Breast epithelium (tissue), 4 donors: ENCODE data around the gene POU4F2. TPM values are rescaled to one million over a fixed set of nuclear protein-coding genes. Genes with fewer than 3 reads are reported as not detected.

ENCODE experiments used
- DNase-seq, 2 donors: peaks; one replicate each; pipeline ENCODE4 v3.0.0-alpha.2; 2019; ENCODE audit warnings: low spot score in 2 of 2
- H3K27ac ChIP-seq, 2 donors: fragments of 200-600 bp; sonication (generic) in 1 of 2; one replicate each; pipeline ENCODE4 v1.5.1; 2016 to 2019; ENCODE audit warnings: mild to moderate bottlenecking in 1 of 2
- H3K27me3 ChIP-seq, 2 donors: fragments of 200-600 bp; sonication (generic) in 1 of 2; one replicate each; pipeline versions ENCODE4 v1.5.1 to v1.6.0; 2017 to 2019; ENCODE audit warnings: control low read depth in 1 of 2, mild to moderate bottlenecking in 1 of 2
- H3K36me3 ChIP-seq: fragments of 200-600 bp; one replicate; pipeline ENCODE4 v1.5.1; 2019
- H3K4me1 ChIP-seq, 2 donors: fragments of 200-600 bp; sonication (generic); one replicate each; pipeline ENCODE4 v1.5.1; 2016 to 2019; ENCODE audit warnings: control low read depth in 1 of 2
- H3K4me3 ChIP-seq, 3 donors: fragments of 200-600 bp; sonication (generic); 1 replicate in 2 of 3; 2 replicates in 1 of 3; pipeline ENCODE4 v1.5.1; 2016 to 2019; ENCODE audit warnings: mild to moderate bottlenecking in 3 of 3, moderate library complexity in 2 of 3
- H3K9me3 ChIP-seq, 2 donors: fragments of 200-600 bp; sonication (generic) in 1 of 2; one replicate each; pipeline ENCODE4 v1.5.1; 2016 to 2019; ENCODE audit warnings: control low read depth in 1 of 2
- POLR2A ChIP-seq: fragments of 450-650 bp; IDR thresholded peaks from one replicate; pipeline ENCODE4 v1.6.1; 2016; ENCODE audit warnings: antibody characterized with exemption, mild to moderate bottlenecking, moderate library complexity
- POLR2AphosphoS5 ChIP-seq, 3 donors: sonication (generic); formaldehyde crosslinking; IDR thresholded peaks; one replicate each; pipeline ENCODE4 v1.6.1; 2017; ENCODE audit warnings: antibody characterized with exemption in 3 of 3
- intact Hi-C: fragments of 100-400 bp; cut with DNase I; formaldehyde crosslinking; loops from one replicate; pipeline ENCODE4 v1.15.1; 2023; ENCODE audit warnings: low total_unique reads
- total RNA-seq, 3 donors: library from RNA; depleted of rRNA; stranded (reverse); fragments of >200 nt; gene quantifications; one replicate each; pipeline ENCODE4 v1.1.0, GENCODE V29; 2016
- TF ChIP-seq, protein P1 (sequence below), 3 donors: fragments of 450-650 bp; IDR thresholded peaks; one replicate each; pipeline ENCODE4 v1.5.1; 2016 to 2017; ENCODE audit warnings: antibody characterized with exemption in 3 of 3, mild to moderate bottlenecking in 3 of 3, moderate library complexity in 3 of 3

POU4F2 gene, protein sequence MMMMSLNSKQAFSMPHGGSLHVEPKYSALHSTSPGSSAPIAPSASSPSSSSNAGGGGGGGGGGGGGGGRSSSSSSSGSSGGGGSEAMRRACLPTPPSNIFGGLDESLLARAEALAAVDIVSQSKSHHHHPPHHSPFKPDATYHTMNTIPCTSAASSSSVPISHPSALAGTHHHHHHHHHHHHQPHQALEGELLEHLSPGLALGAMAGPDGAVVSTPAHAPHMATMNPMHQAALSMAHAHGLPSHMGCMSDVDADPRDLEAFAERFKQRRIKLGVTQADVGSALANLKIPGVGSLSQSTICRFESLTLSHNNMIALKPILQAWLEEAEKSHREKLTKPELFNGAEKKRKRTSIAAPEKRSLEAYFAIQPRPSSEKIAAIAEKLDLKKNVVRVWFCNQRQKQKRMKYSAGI
- not detected for total RNA-seq

DNA sequence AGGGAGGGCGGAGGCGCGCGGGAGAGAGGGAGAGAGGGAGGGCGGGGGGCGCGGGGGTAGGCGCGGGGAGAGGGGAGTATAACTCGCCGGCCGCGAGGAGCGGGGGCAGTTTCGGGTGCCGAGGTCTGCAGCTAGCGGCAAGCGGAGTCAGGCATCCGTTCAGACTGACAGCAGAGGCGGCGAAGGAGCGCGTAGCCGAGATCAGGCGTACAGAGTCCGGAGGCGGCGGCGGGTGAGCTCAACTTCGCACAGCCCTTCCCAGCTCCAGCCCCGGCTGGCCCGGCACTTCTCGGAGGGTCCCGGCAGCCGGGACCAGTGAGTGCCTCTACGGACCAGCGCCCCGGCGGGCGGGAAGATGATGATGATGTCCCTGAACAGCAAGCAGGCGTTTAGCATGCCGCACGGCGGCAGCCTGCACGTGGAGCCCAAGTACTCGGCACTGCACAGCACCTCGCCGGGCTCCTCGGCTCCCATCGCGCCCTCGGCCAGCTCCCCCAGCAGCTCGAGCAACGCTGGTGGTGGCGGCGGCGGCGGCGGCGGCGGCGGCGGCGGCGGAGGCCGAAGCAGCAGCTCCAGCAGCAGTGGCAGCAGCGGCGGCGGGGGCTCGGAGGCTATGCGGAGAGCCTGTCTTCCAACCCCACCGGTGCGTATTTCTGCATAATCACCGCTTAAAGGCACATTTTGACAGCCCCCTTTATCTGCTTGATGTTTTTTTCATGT, at the start of gene POU4F2:
POU4F2 (plus strand) TSS at position 108 of the 720 bp plus-strand sequence; CDS start at position 356, 248 bp downstream.
- Histone ChIP-seq H3K4me1 (no peaks in the 10 kb centered on the region), H3K36me3 (no peaks in the 10 kb centered on the region), H3K4me3 (peak within 1 kb of the TSS in 2 of 3 donors; percentile 9 to 55), H3K9me3 (no peaks in the 10 kb centered on the region), H3K27me3 (peaks cover 20 to 95% of the 10 kb centered on the region in 2 donors), H3K27ac (no peak within 1 kb of the TSS)
- intact Hi-C loops, result no loop called here
- TF ChIP-seq POLR2A (no peak), POLR2AphosphoS5 (IDR thresholded peaks at IDR 0.05) (no peak)
- TF ChIP-seq, protein P1, sequence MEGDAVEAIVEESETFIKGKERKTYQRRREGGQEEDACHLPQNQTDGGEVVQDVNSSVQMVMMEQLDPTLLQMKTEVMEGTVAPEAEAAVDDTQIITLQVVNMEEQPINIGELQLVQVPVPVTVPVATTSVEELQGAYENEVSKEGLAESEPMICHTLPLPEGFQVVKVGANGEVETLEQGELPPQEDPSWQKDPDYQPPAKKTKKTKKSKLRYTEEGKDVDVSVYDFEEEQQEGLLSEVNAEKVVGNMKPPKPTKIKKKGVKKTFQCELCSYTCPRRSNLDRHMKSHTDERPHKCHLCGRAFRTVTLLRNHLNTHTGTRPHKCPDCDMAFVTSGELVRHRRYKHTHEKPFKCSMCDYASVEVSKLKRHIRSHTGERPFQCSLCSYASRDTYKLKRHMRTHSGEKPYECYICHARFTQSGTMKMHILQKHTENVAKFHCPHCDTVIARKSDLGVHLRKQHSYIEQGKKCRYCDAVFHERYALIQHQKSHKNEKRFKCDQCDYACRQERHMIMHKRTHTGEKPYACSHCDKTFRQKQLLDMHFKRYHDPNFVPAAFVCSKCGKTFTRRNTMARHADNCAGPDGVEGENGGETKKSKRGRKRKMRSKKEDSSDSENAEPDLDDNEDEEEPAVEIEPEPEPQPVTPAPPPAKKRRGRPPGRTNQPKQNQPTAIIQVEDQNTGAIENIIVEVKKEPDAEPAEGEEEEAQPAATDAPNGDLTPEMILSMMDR (IDR thresholded peaks at IDR 0.05), result no peak
- DNase-seq, result no peak

DNA sequence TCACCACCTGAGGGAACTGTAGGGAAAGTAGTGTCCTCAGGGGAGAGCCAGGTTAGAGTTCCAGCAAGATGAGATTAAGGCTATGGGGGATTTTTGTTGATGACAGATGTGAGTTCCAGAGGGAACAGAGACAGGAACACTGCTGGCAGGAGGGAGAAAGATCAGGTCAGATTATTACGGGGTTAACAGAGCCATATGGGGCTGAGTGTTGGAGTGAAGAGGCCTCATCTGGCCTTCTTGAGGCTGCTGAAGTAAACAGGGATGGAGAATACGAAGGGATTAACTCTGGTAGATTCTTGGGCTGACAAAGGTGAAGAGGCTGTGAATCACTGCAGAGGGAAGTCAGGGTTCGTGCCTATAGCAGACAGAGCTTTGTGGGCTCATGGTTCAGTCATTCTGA, 47.9 kb upstream of the POU4F2 start:
- TF ChIP-seq POLR2A (no peak), POLR2AphosphoS5 (IDR thresholded peaks at IDR 0.05) (no peak)
- TF ChIP-seq, protein P1 (IDR thresholded peaks at IDR 0.05), result no peak
- Histone ChIP-seq H3K4me1 (no peaks in the 10 kb centered on the region), H3K27me3 (no peaks in the 10 kb centered on the region), H3K36me3 (no peaks in the 10 kb centered on the region), H3K9me3 (no peaks in the 10 kb centered on the region), H3K27ac (no peak overlapping the region), H3K4me3 (no peak overlapping the region)
- intact Hi-C loops, result no loop called here
- no peak for DNase-seq

DNA sequence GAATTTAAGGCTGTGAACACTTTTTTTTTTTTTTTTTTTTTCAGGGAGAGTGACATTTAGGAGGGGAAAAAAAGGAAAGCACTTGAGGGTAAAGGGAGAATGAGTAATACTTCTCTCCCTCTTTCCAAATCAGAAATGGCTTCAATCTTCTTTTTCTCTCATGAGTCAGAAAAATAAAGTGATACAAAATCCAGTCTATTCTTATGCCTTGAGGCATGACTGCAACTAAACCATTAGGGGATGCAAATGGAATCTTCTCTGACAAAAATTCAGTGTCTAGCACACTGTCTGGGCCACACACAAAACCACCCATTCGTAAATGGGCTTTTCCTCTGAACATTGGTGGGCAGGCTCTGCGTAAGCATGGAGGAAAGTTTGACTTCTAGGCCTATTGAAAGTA, 46.7 kb upstream of the POU4F2 start:
- no peaks in the 10 kb centered on the region for H3K4me1 ChIP-seq
- no peaks in the 10 kb centered on the region for H3K36me3 ChIP-seq
- H3K27me3 ChIP-seq, result no peaks in the 10 kb centered on the region
- H3K4me3 ChIP-seq, result no peak overlapping the region
- intact Hi-C loops, result no loop called here
- peaks cover 0 to 2% of the 10 kb centered on the region in 2 donors for H3K9me3 ChIP-seq
- no peak for TF ChIP-seq POLR2AphosphoS5 (IDR thresholded peaks at IDR 0.05)
- TF ChIP-seq, protein P1 (IDR thresholded peaks at IDR 0.05), result no peak
- no peak for TF ChIP-seq POLR2A
- DNase-seq, result no peak
- no peak overlapping the region for H3K27ac ChIP-seq

DNA sequence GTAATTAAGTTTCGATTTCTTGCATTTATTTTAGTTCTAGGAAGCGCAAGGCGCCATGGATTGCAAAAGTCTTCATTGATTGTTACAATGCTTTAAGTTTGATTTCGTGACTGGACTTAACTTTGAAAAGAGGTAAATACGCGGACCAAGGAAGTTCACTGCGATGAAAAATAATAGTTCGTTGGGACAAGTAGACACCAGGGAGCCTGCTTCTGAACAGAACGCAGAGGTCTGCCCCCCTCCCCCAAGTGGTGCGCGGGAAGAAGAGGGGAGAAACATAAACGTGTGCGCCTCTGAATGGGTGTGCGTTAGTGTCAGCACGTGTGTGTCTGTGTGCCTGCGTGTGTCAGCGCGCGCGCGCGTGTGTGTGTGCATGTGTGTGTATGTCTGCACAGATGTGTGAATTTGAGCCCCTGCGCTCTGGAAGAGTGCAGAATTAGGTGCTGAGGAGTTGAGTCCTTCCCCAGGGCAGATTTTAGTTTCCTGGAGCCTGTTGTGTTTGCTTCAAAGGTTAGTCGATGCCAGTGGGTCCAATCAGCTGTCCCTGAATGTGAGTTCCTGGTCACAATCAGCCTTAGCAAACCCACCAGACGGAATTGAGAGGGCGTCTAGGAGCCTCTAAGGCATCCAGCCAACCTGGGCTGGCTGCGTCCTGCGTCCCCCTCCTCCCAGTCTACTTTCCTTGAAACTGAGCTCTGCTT, 5.8 kb upstream of the POU4F2 start:
- DNase-seq, result no peak
- intact Hi-C loops, result no loop called here
- no peak for TF ChIP-seq POLR2A
- TF ChIP-seq, protein P1 (IDR thresholded peaks at IDR 0.05), result no peak
- TF ChIP-seq POLR2AphosphoS5 (IDR thresholded peaks at IDR 0.05), result no peak
- no peaks in the 10 kb centered on the region for H3K4me1 ChIP-seq
- H3K27me3 ChIP-seq, result peaks cover 3 to 83% of the 10 kb centered on the region in 2 donors
- H3K9me3 ChIP-seq, result no peaks in the 10 kb centered on the region
- no peaks in the 10 kb centered on the region for H3K36me3 ChIP-seq
- no peak overlapping the region for H3K4me3 ChIP-seq
- no peak overlapping the region for H3K27ac ChIP-seq
